H1 (cell line): ENCODE results near the gene PKNOX1. TPM values are rescaled to one million over a fixed set of nuclear protein-coding genes. Genes with fewer than 3 reads are reported as not detected.

ENCODE experiments used
- CTCF ChIP-seq, 3 experiments: IDR thresholded peaks; 1 replicate in 2 of 3; 2 replicates in 1 of 3; pipeline versions ENCODE4 v1.5.1 to v1.6.1; 2011; ENCODE audit warnings: low read length in 3 of 3, mild to moderate bottlenecking in 3 of 3, inconsistent platforms in 2 of 3, low read depth in 1 of 3, moderate library complexity in 1 of 3; ENCODE audit not compliant: insufficient read depth in 1 of 3; ENCODE audit errors: control extremely low read depth in 1 of 3
- KDM1A ChIP-seq: fragments of 200-600, 300-600 bp; sonication (generic); IDR thresholded peaks from 2 replicates; pipeline ENCODE4 v1.7.1; 2016; ENCODE audit warnings: mild to moderate bottlenecking, low read length, borderline replicate concordance
- NRF1 ChIP-seq: IDR thresholded peaks from 2 replicates; pipeline ENCODE4 v1.6.1; 2011; ENCODE audit warnings: mild to moderate bottlenecking, low read depth, low read length, improper control_type of control experiment
- POLR2AphosphoS5 ChIP-seq: IDR thresholded peaks from 2 replicates; pipeline ENCODE4 v1.6.1; 2011; ENCODE audit warnings: low read depth, low read length
- RAD21 ChIP-seq, 2 experiments: IDR thresholded peaks in 1 of 2; conservative IDR thresholded peaks in 1 of 2; 2 replicates each; pipeline ENCODE4 v1.6.1; 2011; ENCODE audit warnings: low read depth in 2 of 2, low read length in 2 of 2, improper control_type of control experiment in 1 of 2, inconsistent platforms in 1 of 2, mild to moderate bottlenecking in 1 of 2, moderate library complexity in 1 of 2
- SIRT6 ChIP-seq: IDR thresholded peaks from one replicate; pipeline ENCODE4 v1.7.1; 2012; ENCODE audit warnings: low read length, inconsistent platforms
- TBP ChIP-seq: IDR thresholded peaks from 2 replicates; pipeline ENCODE4 v1.6.1; 2011; ENCODE audit warnings: low read depth, low read length, improper control_type of control experiment
- YY1 ChIP-seq: IDR thresholded peaks from 2 replicates; pipeline ENCODE4 v1.6.1; 2011; ENCODE audit warnings: low read depth, mild to moderate bottlenecking, low read length
- ZNF274 ChIP-seq: IDR thresholded peaks from 2 replicates; pipeline ENCODE4 v1.7.0; 2012; ENCODE audit warnings: low read length, borderline replicate concordance; ENCODE audit errors: extremely low read depth
- polyA plus RNA-seq, 7 experiments: library from polyadenylated mRNA; depleted of rRNA in 3 of 7; stranded (reverse) in 5 of 7; unstranded in 2 of 7; fragments of >200 nt in 5 of 7; fragments of 200-250 nt in 2 of 7; gene quantifications; 1 replicate in 5 of 7; 2 replicates in 1 of 7; 4 replicates in 1 of 7; pipeline versions ENCODE4 v1.2.1 to v1.2.3, GENCODE V29; 2011 to 2013; ENCODE audit warnings: missing spikeins in 2 of 7, mixed read lengths in 2 of 7
- total RNA-seq: library from RNA; stranded (reverse); fragmentation: NEBNext Ultra II Directional; extraction: Animal tissue kit (Norgen Biotek cat#: 25700); gene quantifications from 2 replicates; pipeline ENCODE4 v1.2.1, GENCODE V29; 2021

The PKNOX1 gene
- total and polyA plus RNA-seq, 2 of the 8 experiments (the other 6 are each of a cell fraction or from before 2014, with no cell fraction given) = 20.4 to 31.9 TPM

GRCh38 chr21:42964546-42965210 lies 9.7 kb upstream of the PKNOX1 start (continued):
- no peak for TF ChIP-seq CTCF (IDR thresholded peaks at IDR 0.05; ENCODE audit: control extremely low read depth in 1 of 3, insufficient read depth in 1 of 3, low read depth in 1 of 3, low read length in 3 of 3)
- no peak for TF ChIP-seq RAD21 (IDR thresholded peaks at IDR 0.05 in 1 of 2, conservative IDR thresholded peaks at IDR 0.05 in 1 of 2; ENCODE audit: low read depth in 2 of 2, low read length in 2 of 2)
- TF ChIP-seq ZNF274 = no peak
- no peak for TF ChIP-seq KDM1A
- TF ChIP-seq TBP = no peak
- TF ChIP-seq POLR2AphosphoS5 = no peak
- TF ChIP-seq SIRT6 = no peak
- no peak for TF ChIP-seq NRF1
- no peak for TF ChIP-seq YY1
